HL-60 (cell line): ENCODE data around the gene SLC15A1.

ENCODE experiments used
- CTCF ChIP-seq: IDR thresholded peaks from one replicate; pipeline ENCODE4 v1.5.1; 2011; ENCODE audit warnings: low read length, control low read depth, inconsistent platforms; ENCODE audit not compliant: insufficient read depth
- POLR2AphosphoS5 ChIP-seq: IDR thresholded peaks from 2 replicates; pipeline ENCODE4 v1.6.1; 2012; ENCODE audit warnings: low read depth
- REST ChIP-seq: IDR thresholded peaks from 2 replicates; pipeline ENCODE4 v1.6.1; 2012; ENCODE audit warnings: low read depth; ENCODE audit not compliant: insufficient replicate concordance

- TF ChIP-seq CTCF: no peak
- TF ChIP-seq POLR2AphosphoS5: no peak
- no peak for TF ChIP-seq REST
Observed at GRCh38 chr13:98717891-98718290, 34.6 kb downstream of the SLC15A1 start.
